RWPE2 (cell line): Measurements from ENCODE around the gene CDY1B.
"Not testable (repeated sequence)": the region's sequence is repeated elsewhere in the genome, so short reads cannot be mapped to it uniquely, and the experiment has no call there.

Experiments used
- ATAC-seq: fragments of 200-7000 bp; cut with Tn5 transposase; 3 replicates; pipeline ENCODE4 v1.9.1; 2021; ENCODE audit warnings: low read depth
- DNase-seq: peaks from one replicate; pipeline ENCODE4 v3.0.0-alpha.2; 2020; ENCODE audit warnings: low spot score
- H3K27ac ChIP-seq: fragments of 450-650 bp; 2 replicates; pipeline ENCODE4 v1.5.1; 2017; ENCODE audit warnings: mild to moderate bottlenecking; ENCODE audit not compliant: poor library complexity, severe bottlenecking
- H3K27me3 ChIP-seq: fragments of 250-450 bp; sonication (Bioruptor Pico); 2 replicates; pipeline ENCODE4 v1.5.1; 2021; ENCODE audit warnings: mild to moderate bottlenecking, moderate library complexity; ENCODE audit not compliant: insufficient read depth, poor library complexity, severe bottlenecking
- H3K36me3 ChIP-seq: fragments of 250-450 bp; sonication (Bioruptor Pico); 2 replicates; pipeline ENCODE4 v1.5.1; 2020; ENCODE audit warnings: low read depth, mild to moderate bottlenecking, moderate library complexity
- H3K4me1 ChIP-seq: fragments of 250-450 bp; sonication (Bioruptor Pico); 2 replicates; pipeline ENCODE4 v1.5.1; 2021; ENCODE audit warnings: mild to moderate bottlenecking, moderate library complexity; ENCODE audit not compliant: insufficient read depth, poor library complexity, severe bottlenecking
- H3K4me3 ChIP-seq: fragments of 250-450 bp; sonication (Bioruptor Pico); 2 replicates; pipeline ENCODE4 v1.5.1; 2021; ENCODE audit warnings: mild to moderate bottlenecking, moderate library complexity; ENCODE audit not compliant: severe bottlenecking
- H3K9me3 ChIP-seq: fragments of 250-450 bp; sonication (Bioruptor Pico); 2 replicates; pipeline ENCODE4 v1.5.1; 2021; ENCODE audit warnings: mild to moderate bottlenecking, moderate library complexity; ENCODE audit not compliant: severe bottlenecking

The CDY1B gene

GRCh38 chrY:24047919-24048318 lies at the start of gene CDY1B:
TSS of gene CDY1B (minus strand) at chrY:24048019. CDS start at chrY:24047688, 331 bp downstream.
- not testable (repeated sequence) for H3K4me1 ChIP-seq, ATAC-seq, DNase-seq, H3K4me3 ChIP-seq, H3K36me3 ChIP-seq, H3K9me3 ChIP-seq, H3K27me3 ChIP-seq, H3K27ac ChIP-seq

- not testable (repeated sequence) for DNase-seq, H3K4me1 ChIP-seq, ATAC-seq, H3K9me3 ChIP-seq, H3K27me3 ChIP-seq, H3K4me3 ChIP-seq, H3K27ac ChIP-seq, H3K36me3 ChIP-seq
Measured at GRCh38 chrY:24049525-24049924, 1.7 kb upstream of the CDY1B start.

GRCh38 chrY:24043209-24043608 lies 4.6 kb downstream of the CDY1B start:
- DNase-seq, H3K36me3 ChIP-seq, H3K27ac ChIP-seq, H3K4me3 ChIP-seq, H3K9me3 ChIP-seq, H3K4me1 ChIP-seq, H3K27me3 ChIP-seq: not testable (repeated sequence)
- ATAC-seq, result peak; percentile 65

- H3K4me1 ChIP-seq, result not testable (repeated sequence)
- ATAC-seq, result peak; percentile 88
Measured at GRCh38 chrY:24039008-24039718, 8.7 kb downstream of the CDY1B start.

GRCh38 chrY:24026212-24027103 lies 21.4 kb downstream of the CDY1B start:
- H3K4me1 ChIP-seq, DNase-seq, H3K9me3 ChIP-seq, H3K27ac ChIP-seq, H3K27me3 ChIP-seq, H3K36me3 ChIP-seq, H3K4me3 ChIP-seq: not testable (repeated sequence)
- ATAC-seq, result peak; percentile 95

More at GRCh38 chrY:24039008-24039718, 8.7 kb downstream of the CDY1B start:
- H3K9me3 ChIP-seq, H3K27me3 ChIP-seq, DNase-seq, H3K27ac ChIP-seq, H3K36me3 ChIP-seq, H3K4me3 ChIP-seq: not testable (repeated sequence)
